ENCODE results near the gene ATG5. TPM values are rescaled to one million over a fixed set of nuclear protein-coding genes. Genes with fewer than 3 reads are reported as not detected.

Gene ATG5
- total and polyA plus RNA-seq, 9 of the 15 experiments (the other 6 are each of a cell fraction or from before 2014, with no cell fraction given), result 29.0 to 80.0 (median 53.2) TPM

- TF ChIP-seq LCOR (CRISPR knock-in tag; IDR thresholded peaks at IDR 0.05) (0 out of 2 replicates have a peak, but pooled peaks have one; percentile 58), ZBTB12 (CRISPR knock-in tag; IDR thresholded peaks at IDR 0.05) (no peak), ZNF24 (IDR thresholded peaks at IDR 0.05) (peak; percentile 55; the same call in 1 of the 2 replicates), ETV6 (IDR thresholded peaks at IDR 0.05; ENCODE audit: borderline replicate concordance in 1 of 2, low read depth in 2 of 2, low read length in 1 of 2) (peak in 1 of 2 experiments; percentile 42; a peak in 1 of 4 replicates), ETV6 (CRISPR knock-in tag; IDR thresholded peaks at IDR 0.05; ENCODE audit: borderline replicate concordance) (no peak), ILK (tag; IDR thresholded peaks at IDR 0.05; ENCODE audit: borderline replicate concordance, low read depth) (no peak), L3MBTL2 (IDR thresholded peaks at IDR 0.05) (peak; percentile 35; the same call in 1 of the 2 replicates), FOXM1 (IDR thresholded peaks at IDR 0.05; ENCODE audit: low read depth) (no peak), FOXM1 (CRISPR knock-in tag; IDR thresholded peaks at IDR 0.05; ENCODE audit: low read depth) (no peak), JUND (IDR thresholded peaks at IDR 0.05; ENCODE audit: borderline replicate concordance, low read depth, low read length) (peak; percentile 34; the same call in 1 of the 2 replicates), JUND (tag; IDR thresholded peaks at IDR 0.05; ENCODE audit: borderline replicate concordance, low read depth, low read length) (no peak), MAX (CRISPR knock-in tag; IDR thresholded peaks at IDR 0.05) (no peak), DPF2 (IDR thresholded peaks at IDR 0.05) (peak; percentile 77; the same call in 1 of the 2 replicates), CTBP1 (IDR thresholded peaks at IDR 0.05; ENCODE audit: borderline replicate concordance) (peak; percentile 90), PKNOX1 (IDR thresholded peaks at IDR 0.05) (peak; percentile 57; the same call in 1 of the 2 replicates), SMARCA4 (IDR thresholded peaks at IDR 0.05) (peak; percentile 50), REST (IDR thresholded peaks at IDR 0.05; ENCODE audit: borderline replicate concordance) (peak; percentile 25; the same call in 1 of the 2 replicates), REST (CRISPR knock-in tag; IDR thresholded peaks at IDR 0.05; ENCODE audit: low read depth) (no peak), ETV5 (CRISPR knock-in tag; IDR thresholded peaks at IDR 0.05; ENCODE audit: low read depth) (no peak), SOX6 (IDR thresholded peaks at IDR 0.05) (peak; percentile 79; the same call in 1 of the 2 replicates)
Observed at GRCh38 chr6:106155219-106155830, 170.2 kb downstream of the ATG5 start (continued).

Measured in K562 (cell line).